HG02678 (cell line): ENCODE results near the gene CAMK1D.

Experiments used
- ATAC-seq: cut with Tn5 transposase; IDR thresholded peaks from one replicate; pipeline ENCODE4 v1.9.1; 2021; ENCODE audit warnings: mild to moderate bottlenecking, moderate library complexity; ENCODE audit not compliant: unreplicated experiment

Gene CAMK1D

GRCh38 chr10:12780634-12781601 lies 431.6 kb downstream of the CAMK1D start:
- ATAC-seq: no peak

- ATAC-seq: no peak
Measured at GRCh38 chr10:12781976-12782375, 432.6 kb downstream of the CAMK1D start.

DNA sequence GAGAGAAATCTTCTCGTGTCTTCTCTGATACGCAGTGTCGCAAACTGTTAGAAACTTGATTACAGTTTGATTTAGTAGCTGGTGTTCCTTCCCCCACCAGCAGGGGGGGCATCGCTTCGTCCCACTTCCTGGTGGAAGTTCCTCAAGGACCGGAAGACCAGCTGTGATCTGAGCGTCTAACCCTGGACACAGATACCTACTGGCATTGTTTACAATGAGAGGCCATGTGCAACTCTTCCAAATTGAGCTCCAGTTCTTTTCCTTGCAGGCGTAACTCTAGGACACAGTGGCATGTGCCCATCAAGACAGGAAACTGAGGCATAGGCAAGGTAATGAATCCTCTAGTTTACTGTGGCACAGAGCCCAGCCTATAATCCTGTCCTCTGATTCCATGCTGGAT lies 433.2 kb downstream of the CAMK1D start:
- ATAC-seq: no peak

DNA sequence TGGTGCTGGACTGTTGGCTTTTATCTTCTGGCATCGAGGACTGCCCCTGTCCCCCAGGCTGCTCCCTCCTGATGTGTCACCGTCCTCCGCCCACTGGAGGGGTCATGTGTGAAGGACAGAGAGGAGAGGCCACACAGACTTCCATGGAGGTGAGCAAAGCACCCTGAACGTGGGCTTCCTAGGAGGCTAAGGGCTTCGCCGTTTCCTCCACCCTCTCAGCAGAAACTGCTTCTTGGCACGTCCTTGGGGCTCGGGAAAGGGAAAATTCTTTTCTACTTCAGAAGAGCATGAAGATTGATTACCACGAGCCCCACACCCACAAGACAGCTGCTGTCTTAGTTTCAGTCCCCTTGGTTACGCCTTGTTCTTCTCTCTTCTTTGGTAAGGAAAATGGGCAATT lies 433.9 kb downstream of the CAMK1D start:
- no peak for ATAC-seq

- ATAC-seq: no peak
Measured at GRCh38 chr10:12784646-12785045, 435.3 kb downstream of the CAMK1D start.

DNA sequence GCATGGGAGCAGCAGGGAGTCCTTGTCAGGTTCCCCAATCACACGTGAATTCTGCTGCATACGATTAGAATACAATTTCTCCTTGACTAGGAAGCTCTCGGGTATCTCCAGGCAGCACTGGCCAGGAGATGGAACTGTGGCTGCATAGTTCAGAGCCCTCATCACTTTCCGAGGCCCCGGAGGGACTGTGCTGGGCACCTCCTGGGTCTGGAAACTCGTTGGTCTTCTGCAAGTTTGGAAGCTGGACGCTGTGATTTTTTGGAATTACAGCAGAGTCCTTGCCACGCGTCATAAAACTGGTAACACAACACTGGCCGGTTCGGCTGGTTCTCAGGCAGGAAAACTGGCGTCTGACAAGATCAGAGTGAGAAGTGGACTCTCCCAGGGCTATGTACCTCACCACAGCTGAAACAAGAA lies 436.1 kb downstream of the CAMK1D start:
- no peak for ATAC-seq

- no peak for ATAC-seq
Measured at GRCh38 chr10:12787297-12787696, 437.9 kb downstream of the CAMK1D start.

DNA sequence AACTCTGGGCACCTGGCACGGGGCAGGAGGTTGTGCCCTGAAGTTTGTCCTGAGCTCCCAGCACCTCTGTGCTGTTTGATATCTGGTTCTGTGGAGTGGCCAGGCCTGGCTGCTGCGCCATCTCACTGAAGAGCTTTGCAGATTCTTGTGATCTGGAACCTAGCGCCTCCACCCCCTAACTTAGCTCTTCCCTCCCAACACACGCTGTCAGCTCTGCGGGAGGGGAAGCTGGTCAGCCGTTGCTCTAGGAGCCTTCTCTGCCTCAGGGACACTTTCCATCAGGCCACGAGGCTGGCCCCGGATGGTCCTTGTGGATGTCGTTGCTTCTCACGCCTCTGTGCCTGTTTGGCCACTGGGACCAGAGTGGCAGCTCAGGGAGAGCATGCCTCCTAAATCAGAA lies 438.9 kb downstream of the CAMK1D start:
- ATAC-seq: no peak

DNA sequence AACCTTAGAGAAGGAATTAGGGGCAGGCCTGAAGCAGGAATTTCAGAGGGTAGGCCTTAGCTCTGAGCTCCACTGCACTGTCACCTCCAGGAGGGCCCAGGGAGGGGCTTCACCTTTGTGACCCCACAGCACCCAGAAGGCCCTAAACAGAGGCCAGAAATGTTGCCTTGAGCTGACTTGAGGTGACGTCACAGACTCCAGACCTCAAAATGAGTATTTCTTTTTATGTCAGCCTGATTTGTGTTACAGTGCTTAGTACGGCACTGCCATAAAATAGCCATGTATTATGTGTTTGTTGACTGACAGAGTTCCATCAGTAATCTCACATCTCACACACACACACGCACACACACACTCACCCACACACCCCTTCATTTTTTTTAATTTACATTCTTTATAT lies 440.9 kb downstream of the CAMK1D start:
- no peak for ATAC-seq

GRCh38 chr10:12791728-12792127 lies 442.4 kb downstream of the CAMK1D start:
- no peak for ATAC-seq

DNA sequence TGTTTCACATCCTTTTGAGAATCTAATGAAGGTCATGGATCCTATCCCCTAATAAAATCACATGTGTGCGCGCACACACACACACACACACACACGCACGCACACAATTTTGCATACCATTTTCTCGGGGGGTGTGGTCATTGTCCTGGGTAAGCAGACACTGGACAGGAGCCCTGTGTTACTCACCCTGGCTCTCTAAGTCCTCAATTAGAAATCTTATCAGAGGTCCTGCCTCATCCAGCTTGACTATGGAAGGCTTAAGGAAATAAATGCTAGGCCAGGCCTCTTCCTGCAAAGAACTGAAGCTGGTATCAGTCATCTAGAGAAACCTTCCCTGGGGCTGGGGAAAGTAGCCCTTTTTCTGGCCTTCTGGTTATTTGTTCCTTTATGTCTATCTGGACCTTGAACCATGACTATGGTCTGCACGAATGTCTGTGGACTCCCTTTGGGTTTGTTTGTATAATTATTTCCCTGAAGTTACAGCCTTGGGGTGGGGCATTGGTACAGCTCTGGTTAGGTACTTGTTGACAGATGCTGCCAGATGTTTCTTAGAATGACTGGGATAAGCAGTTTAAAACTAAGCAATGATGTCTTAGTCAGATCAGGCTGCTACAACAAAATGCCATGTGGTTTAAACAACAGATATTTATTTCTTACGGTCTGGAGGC lies 443.7 kb downstream of the CAMK1D start:
- ATAC-seq: no peak

DNA sequence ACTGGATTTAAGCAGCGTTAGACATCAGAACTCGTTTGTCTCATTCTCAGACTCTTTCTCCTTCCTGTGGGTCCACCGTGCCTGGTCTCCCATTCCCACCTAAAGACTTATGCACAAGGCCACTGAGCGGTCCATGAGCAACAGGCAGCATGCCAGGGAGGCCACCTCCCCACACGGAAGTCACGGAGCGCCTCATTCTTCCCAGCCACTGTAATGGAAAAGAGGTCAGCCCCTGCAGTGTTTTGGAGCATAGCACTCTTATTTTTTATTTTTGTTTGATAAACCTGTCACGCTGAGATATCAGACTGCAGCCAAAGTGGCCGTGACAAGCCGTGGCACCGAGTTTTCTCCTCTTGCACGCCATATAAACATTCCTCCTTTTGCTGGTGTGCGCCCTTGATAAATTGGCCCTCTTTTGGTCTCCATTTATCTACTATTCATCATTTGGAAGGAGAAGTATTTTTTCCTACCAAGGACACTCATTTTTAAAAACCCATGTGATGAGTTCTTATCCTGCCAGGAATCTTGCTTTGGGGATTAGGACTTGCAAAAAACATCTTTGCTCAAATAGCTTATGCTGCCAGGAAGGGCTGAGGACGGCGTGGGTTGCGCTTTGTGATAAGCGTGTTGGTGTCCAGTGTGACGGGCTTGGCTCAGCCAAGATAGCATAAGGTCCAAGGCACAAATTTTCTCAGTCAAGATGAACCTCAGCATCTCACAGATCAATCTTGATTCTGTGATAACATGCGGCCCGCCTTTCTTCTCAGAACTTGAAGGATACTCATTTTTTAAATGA lies 446.2 kb downstream of the CAMK1D start:
- ATAC-seq: no peak

DNA sequence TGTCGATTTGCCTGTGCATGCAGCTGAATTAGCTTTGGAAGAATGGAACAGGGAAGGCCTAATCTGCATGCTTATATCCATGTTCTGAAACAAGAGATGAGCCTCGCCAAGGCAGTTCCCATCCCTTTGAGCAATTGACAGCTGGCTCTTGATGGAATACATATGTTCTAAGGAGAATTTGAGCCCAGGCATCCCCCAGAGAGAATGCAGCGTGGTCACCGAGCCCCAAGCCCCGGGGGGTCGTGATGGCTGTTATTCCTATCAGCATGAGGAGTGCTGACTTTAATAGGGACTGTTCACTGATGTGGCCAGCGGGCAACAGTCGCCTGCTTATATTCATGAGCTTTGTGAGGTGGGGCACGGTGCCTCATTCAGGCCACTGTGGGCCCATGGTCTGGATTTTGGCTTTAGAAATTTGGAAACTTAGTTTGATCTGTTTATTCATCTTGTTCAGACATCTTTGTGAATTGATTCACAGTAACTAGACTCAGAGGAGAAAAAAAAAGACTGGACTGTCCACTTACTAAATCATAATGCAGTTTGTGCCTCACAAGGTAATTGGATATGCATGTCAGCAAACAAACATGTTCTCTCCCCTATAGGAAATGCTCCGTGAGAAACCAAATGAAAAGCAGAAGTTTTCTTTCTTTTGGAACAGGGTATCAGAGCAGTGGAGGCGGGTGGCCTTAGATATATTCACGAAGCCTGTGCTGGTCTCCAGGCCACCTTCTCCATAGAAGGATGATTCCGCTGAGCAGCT lies 447.2 kb downstream of the CAMK1D start:
- no peak for ATAC-seq

GRCh38 chr10:12797471-12798262 lies 448.3 kb downstream of the CAMK1D start:
- ATAC-seq: no peak

DNA sequence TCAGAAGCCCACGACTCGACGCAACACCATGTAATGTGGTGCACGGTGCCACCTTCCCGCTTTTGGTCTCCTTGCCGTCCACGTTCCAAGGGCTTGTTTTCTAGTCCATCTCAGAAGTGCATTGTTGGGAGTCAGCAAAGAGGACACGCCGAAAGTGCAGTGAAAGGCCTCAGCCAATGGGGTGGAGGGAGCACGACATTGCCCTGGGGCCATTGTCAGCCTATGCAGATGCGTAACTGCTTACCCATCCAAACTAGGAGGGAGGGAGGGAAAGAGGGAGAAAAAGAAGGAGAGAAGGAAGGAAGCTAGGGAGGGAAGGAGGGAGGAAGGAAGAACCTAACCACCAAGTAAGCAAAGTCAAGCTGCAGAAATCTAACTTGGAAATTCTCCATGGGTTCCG lies 449.8 kb downstream of the CAMK1D start:
- ATAC-seq: no peak

- no peak for ATAC-seq
Measured at GRCh38 chr10:12799714-12800113, 450.4 kb downstream of the CAMK1D start.

- no peak for ATAC-seq
Measured at GRCh38 chr10:12800302-12800701, 451.0 kb downstream of the CAMK1D start.

DNA sequence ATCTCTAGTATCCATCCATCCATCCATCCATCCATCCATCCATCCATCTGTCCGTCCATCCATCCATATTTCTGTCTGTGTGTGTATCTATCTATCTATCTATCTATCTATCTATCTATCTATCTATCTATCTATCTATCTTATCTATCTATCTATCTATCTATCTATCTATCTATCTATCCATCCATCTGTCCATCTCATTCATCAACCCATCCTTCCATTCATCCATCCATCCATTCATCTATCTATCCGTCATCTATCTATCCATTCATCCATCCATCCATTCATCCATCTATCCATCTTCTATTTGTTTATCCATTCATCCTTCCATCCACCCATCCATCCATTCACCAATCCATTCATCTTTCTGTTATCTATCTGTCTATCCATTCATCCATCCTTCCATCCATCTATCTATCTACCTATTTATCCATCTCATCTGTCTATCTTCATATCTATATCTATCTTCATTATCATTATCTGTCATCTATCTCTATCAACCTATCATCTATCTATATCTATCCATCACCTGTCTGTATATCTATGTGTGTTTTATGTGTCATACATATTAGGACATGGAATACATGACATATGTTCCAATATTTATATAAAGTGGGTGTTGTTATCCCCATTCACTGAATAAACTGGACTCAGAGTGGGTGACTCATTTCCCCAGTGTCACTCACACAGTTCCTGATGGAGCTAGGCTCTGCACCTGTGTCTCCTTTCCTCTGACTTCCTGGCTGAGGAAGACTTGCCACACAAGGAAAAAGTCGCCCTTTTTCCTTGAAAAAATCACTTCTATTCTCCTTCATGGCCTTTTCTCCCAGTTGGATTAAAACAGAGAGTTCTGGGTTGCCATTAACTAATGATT lies 452.1 kb downstream of the CAMK1D start:
- no peak for ATAC-seq

DNA sequence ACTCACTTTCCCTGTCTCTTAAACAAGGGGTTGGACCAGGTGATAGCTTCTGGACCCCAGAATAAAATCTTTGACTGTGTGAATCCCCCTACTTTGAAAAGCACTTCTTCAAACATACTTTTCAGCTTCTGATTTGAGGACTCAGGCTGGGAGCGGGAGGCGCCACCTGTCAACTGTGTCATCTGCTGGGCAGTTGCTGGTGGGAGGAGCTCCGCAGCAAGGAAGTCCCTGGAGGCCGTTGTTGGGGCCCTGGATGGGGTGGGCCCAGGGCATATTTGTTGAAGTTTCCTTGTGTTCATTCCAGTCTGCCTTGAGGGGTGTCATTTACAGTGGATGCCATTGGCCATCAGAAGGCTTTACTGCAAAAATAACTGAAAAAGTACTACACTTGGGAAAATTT lies 454.4 kb downstream of the CAMK1D start:
- ATAC-seq: no peak
